Coronary artery (tissue), 2 donors: Measurements from ENCODE around the gene CACNA1G.

Experiments
- DNase-seq: peaks from one replicate; pipeline ENCODE4 v3.0.0-alpha.2; 2017; ENCODE audit warnings: low spot score
- H3K27ac ChIP-seq, 2 donors: fragments of 200-600 bp; sonication (generic); one replicate each; pipeline ENCODE4 v1.5.1; 2016 to 2019
- H3K4me3 ChIP-seq: fragments of 200-600 bp; sonication (generic); 2 replicates; pipeline ENCODE4 v1.5.1; 2016; ENCODE audit warnings: mild to moderate bottlenecking, moderate library complexity
- TF ChIP-seq, protein P1 (sequence below): fragments of 200-600 bp; sonication (generic); IDR thresholded peaks from one replicate; pipeline ENCODE4 v1.5.1; 2019; ENCODE audit warnings: antibody characterized with exemption

The CACNA1G gene

DNA sequence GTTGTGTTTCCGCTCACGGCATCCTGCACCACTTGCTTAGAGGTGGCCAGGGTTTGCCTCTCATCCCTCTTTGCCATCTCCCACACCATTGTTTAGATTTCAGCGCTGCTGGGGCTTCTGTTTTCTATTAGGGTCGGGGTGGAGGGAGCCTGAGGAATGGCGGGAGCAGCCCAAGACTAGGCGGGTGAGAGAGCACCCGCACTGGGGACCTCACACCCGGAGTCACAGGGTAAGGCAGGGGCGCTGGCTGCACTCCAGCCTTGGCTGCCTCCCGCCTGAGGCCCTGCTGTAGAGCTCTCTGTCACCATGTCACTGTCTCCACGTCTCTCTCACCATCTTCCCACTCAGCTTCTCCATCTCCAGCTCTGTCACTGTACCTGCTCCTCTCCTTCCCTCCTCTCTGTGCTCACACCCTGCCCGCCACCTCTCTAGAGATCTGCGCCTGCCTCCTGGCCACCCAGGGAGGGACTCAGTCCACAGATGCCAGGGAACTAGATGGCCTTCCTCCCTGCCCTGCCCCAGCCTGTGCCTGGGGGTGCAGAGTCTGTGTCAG is 41.4 kb downstream of the CACNA1G start:
- TF ChIP-seq, protein P1, sequence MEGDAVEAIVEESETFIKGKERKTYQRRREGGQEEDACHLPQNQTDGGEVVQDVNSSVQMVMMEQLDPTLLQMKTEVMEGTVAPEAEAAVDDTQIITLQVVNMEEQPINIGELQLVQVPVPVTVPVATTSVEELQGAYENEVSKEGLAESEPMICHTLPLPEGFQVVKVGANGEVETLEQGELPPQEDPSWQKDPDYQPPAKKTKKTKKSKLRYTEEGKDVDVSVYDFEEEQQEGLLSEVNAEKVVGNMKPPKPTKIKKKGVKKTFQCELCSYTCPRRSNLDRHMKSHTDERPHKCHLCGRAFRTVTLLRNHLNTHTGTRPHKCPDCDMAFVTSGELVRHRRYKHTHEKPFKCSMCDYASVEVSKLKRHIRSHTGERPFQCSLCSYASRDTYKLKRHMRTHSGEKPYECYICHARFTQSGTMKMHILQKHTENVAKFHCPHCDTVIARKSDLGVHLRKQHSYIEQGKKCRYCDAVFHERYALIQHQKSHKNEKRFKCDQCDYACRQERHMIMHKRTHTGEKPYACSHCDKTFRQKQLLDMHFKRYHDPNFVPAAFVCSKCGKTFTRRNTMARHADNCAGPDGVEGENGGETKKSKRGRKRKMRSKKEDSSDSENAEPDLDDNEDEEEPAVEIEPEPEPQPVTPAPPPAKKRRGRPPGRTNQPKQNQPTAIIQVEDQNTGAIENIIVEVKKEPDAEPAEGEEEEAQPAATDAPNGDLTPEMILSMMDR: no peak
- Histone ChIP-seq H3K4me3 (no peak overlapping the region), H3K27ac (no peak overlapping the region)
- no peak for DNase-seq

- no peak overlapping the region for H3K4me3 ChIP-seq
- TF ChIP-seq, protein P1: no peak
- H3K27ac ChIP-seq: no peak overlapping the region
- DNase-seq: no peak
These were observed 42.3 kb downstream of the CACNA1G start for GRCh38 chr17:50602836-50603235.

GRCh38 chr17:50603340-50603739 is 42.8 kb downstream of the CACNA1G start:
- Histone ChIP-seq H3K27ac (no peak overlapping the region), H3K4me3 (no peak overlapping the region)
- TF ChIP-seq, protein P1: no peak
- DNase-seq: no peak

- TF ChIP-seq, protein P1: no peak
- no peak overlapping the region for H3K27ac ChIP-seq
- peak overlapping the region; percentile 35 for H3K4me3 ChIP-seq
- DNase-seq: no peak
These were observed 44.0 kb downstream of the CACNA1G start for GRCh38 chr17:50604513-50604912.

GRCh38 chr17:50605429-50605828 is 44.9 kb downstream of the CACNA1G start:
- TF ChIP-seq, protein P1: no peak
- Histone ChIP-seq H3K4me3 (no peak overlapping the region), H3K27ac (no peak overlapping the region)
- no peak for DNase-seq

DNA sequence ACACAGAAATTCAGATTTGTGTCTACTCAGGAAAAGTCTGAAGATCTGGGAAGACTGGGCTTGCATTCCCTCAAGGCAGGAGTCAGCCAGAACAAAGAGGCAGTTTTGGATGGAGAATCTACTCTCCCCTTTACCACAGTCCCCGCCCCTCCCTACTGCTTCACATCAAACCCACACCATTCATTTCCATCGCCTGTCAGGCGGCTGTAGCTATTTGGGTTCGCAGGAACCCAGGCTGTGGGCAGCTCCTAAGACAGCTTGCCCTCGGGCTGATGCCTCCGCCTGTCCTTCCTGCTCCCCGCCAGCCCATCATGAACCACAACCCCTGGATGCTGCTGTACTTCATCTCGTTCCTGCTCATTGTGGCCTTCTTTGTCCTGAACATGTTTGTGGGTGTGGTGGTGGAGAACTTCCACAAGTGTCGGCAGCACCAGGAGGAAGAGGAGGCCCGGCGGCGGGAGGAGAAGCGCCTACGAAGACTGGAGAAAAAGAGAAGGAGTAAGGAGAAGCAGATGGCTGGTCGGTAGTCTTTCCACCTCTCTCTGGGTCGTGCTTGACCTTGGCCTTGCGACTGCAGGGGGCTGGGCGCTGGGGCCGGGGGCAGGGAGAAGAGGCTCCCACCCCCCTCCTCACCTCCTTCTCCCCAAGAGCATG is 47.1 kb downstream of the CACNA1G start:
- DNase-seq: no peak
- no peak overlapping the region for H3K4me3 ChIP-seq
- H3K27ac ChIP-seq: no peak overlapping the region
- TF ChIP-seq, protein P1: no peak

GRCh38 chr17:50608700-50609379 is 48.3 kb downstream of the CACNA1G start:
- no peak overlapping the region for H3K27ac ChIP-seq
- no peak overlapping the region for H3K4me3 ChIP-seq
- DNase-seq: no peak
- TF ChIP-seq, protein P1: no peak
